Fibroblast of the conjunctiva (primary cell): ENCODE results near the gene CACNB2.
A peak's percentile ranks its signal among the peaks of the same experiment; 100 is the strongest.
"Not testable (repeated sequence)": the region's sequence is repeated elsewhere in the genome, so short reads cannot be mapped to it uniquely, and the experiment has no call there.

ENCODE experiments used
- DNase-seq: peaks from one replicate; pipeline ENCODE4 v3.0.0-alpha.2; 2010; ENCODE audit warnings: low read depth

The CACNB2 gene

DNA sequence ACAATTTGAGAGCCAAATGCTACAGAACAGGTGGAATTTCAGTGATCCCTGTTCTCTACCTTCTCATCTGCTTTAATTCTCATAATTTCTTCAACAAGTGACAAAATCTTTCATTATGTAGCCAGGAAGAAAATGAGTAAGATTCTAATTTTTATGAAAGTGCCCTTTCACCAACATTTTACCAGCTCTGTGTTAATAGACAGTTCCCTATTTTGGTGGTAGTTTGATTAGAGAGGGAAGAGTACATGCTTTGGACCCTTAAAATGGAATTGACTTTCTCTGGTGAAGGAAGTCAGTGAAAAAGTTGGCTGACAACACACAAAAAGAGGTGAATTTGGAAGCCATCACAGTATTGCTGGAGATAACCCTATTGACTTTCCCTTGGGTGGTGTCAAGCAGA lies 61.7 kb downstream of the CACNB2 start:
- no peak for DNase-seq

DNA sequence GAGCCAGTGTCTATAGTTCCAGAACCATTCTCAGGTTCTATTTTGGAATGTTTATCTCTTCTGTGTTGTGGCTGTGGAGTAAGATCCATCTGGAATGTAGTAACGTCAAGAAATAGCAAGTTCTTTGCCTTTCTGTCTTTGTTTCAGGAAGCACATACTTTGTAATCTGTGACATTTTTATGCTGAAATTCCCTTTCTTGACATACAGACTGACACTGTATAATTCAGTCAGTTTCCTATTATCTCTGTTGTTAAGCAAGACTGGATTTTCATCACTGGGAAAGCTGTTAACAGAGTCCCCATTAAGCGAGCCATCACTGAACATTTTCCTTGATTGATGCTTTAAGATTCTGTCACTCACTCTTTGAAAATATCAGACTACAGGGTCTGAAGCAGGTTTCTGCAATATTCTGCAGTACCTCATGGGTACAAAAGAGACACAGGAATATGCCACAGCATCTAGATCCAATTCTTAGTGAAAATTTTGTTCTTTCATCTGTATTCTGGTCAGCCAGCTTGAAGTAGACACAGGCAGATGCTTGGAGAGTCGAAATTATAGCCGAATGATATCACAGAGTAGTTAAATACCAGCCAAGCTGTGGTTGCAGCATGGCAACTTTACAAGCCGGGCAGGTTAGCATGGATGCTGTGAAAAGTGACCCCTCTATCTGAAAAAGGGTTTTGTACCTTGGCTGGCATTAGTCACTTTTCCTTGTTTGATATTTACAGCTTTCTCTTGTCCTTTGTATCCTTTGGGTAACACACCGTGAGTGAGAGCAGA lies 62.6 kb downstream of the CACNB2 start:
- DNase-seq, result no peak

DNA sequence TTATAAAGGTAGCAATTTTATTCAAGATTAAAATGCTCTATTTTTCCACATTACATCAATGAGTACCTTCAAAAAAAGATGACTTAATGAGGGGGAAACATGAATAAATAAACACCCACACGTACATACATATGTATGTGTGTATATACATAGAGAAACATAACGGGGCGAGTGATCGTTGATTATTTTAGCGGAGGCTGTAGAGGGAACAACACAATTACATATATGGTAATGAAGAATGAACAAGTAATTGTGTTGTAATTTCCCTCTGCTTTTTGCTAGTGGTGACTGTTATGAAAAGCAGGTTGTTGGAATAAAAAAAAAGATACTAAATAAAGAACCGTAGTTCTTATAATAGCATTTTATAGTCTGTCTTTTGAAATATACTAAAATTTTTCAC lies 63.2 kb downstream of the CACNB2 start:
- no peak for DNase-seq

DNA sequence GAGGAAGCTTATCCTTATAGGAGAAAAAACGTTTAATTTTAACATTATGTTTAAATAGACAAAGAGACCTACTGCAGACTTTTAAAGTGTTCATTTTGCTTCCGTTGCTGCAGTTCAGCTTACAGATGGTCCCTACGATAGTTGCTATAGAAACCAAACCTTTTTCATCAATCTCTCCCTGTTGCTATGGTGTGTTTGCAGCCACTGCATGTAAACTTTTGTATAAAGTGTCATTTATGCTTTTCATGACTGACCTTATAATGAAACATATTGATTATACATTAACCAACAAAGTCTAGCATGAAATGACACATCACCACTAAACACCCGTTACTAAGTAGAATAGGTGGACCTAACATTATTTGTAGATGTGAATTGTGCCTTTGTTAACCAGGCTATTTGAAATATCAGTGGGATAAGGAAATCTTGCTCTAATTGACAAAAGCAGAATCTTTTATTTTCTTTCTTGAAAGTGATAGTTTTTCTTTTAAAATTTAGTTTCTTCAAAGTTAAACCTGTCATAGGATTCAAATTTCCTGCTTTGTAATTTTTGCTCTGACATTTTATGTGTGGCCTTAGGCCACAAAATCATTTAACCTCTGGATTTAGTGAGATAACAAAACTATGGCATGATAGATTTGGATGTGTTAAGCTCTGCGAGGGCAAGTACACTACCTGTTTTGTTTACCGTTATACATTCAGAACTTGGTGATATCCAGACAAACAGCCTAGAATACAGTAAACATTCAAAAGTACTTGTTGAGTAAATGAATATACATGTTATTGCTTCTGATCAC lies 64.0 kb downstream of the CACNB2 start:
- no peak for DNase-seq

DNA sequence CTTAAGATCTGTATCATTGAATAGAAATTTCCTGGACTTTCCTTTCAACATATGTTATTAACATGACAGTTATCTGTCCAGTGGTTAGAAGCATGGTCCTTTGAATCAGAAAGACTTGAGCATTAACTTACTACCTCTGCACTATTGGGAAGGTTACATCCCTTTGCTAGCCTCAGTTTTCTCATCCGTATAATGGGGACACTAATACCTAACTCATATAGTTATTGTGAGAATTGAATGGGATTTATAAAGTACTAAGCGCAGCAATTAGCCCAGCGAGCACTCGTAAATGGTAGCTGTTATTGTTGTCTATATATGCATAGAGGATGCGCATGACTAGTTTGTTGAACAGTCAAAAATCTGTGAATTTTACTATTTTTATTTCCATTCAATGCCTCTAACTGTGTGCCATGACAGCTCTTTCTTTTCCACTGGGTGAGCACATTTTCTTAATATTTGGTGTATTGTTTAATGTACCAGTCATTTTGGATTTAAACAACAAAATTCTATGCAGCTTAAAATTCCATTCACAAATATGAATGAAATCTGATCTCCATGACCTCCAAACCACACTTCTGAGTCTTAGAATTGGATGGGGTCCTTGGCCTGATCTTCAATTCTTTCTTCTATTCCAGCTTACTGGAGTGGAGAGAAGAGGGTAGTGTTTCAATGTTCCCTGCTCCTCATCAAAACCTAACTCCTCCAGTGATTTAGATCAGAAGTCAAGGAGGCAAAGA lies 65.0 kb downstream of the CACNB2 start:
- no peak for DNase-seq

DNA sequence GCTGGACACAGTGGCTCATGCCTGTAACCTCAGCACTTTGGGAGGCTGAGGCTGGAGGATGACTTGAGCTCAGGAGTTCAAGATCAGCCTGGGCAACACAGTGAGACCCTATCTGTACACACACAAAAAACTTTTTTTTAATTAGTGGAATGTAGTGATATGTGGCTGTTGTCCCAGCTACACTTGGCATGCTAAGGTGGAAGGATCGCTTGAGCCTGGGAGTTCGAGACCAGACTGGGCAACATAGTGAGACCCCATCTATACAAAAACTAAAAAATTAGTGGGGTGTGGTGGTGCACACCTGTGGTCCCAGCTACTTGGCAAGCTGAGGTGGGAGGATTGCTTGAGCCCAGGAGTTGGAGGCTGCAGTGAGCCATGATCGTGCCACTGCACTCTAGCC lies 68.0 kb downstream of the CACNB2 start:
- DNase-seq, result not testable (repeated sequence)

DNA sequence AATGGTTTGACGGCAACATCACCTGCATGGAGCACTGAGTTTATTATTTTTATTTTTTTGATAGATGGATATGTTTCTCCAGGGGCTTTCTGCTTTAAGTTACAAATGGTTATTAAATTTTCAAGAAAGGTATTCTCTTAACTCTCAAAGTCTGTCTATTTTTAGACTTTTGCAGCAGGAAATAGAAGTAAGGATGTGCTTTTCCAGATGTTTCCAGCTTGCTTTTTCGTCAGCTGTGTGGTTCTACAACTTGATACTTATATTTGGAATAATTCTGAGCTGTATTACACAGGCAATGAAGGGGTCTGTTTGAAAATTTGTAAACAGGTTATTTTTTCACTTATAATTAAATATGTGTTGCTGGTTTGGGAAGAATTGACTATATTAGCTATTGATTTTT lies 69.0 kb downstream of the CACNB2 start:
- DNase-seq, result no peak

DNA sequence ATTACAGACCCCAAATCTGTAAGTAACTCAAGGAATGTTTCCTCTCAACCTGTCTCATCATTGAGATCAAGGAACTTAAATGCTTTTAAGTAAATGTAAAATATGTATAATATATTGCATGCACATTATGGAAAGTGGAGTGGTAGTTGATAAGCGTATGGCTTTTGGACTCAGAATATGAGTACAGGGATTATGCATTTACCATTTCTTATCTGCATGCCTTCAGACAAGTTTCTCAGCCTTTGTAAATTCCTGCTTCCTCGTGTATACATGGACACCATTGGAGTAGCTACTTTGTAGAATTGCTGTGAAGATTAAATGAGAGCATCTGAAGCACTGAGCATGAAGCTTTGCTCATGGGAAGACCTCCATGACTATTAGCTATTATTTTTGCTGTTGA lies 70.5 kb downstream of the CACNB2 start:
- DNase-seq, result no peak

DNA sequence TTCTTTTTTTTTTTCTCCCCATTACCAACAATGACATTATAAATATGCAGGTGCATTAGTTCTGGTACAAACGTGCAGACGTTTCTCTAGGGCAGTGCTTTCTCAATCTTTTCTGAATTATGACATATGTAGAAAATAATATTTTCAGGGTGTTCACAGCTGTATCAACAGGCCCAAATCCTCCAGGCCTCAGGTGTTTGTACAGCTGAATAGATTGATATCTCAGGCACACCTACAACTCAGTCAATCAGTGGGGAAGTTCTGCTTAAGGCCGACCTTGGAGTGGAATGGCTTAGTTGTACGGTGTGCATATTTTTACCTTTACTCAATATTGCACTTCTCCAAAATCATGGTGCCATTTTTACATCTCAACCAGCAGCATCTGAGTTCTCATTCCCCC lies 71.6 kb downstream of the CACNB2 start:
- no peak for DNase-seq

DNA sequence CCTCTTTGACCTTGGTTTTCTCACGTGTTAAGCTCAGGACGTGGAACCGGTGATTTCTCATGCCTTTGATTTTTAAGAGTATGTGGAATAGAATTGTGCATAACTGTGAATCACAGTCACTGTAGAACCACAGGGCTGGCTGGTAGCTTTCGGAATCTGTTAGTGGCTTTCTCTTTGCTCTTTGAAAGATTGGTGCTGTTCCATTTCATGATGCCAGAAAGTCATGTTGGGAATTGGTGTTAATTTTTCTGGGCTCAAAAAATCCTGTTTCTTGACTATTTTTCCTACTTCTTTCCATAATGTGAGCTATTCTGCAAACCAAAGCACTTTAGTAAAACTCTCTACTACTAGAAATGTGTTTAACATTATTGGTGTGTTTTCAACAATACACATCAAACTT lies 73.0 kb downstream of the CACNB2 start:
- DNase-seq, result no peak

DNA sequence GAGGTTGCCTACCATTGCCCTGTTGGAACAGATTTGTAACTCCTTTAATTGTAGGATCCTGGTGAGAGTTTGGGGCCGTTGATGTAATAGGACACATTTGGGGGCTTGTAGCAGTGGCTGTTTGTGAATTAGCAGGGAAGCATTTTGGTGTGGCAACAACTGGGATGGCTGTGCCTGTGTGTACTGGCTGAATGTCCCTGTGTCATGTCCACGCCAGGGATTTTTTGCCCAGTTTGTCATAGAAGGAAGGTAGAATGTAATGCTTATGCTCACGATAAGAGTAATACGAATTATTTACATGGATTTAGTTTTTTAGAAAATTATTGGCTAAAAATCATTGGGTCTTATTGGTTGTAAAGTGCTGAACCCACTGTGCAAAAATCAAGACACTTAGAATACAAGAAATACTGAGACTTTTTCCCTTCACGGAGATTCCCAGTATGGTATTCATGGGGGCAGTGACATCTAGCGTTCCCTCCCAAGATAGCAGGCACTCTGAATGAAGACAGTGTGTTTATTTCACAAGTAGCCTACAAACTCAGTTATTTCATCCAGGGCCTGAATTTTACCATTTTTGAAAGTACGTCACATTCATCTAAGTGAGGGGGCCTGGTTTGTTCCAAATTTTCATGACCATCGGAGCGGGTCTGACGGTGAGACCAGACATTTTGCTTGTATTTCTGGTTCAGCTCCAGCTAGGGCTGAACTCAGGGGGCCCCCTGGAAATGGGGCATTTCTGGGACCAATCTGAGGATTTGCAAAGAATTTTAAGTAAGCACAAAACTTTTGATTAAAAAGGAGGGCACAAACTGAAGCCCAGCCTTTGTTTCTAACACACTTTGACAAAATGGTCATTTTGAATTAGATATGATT lies 74.7 kb downstream of the CACNB2 start:
- DNase-seq, result peak; percentile 57

DNA sequence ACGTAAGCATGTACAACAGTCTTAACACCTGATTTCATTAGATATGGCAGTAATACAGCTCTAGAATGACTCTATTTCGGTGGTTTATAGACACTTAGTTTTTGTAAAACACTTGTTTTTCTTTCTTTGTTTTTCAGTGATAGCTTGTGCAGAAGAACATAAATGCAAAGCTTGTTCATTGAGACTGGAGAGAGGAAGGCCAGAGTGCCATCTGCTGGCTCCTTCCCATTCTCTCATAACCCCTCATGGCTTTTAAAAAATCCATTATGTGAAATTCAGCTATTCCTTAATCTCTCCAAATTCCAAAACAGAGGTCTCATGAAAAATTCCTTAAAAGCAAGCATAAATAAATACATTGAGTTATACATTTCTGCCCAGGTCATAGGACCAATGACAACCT lies 76.3 kb downstream of the CACNB2 start:
- peak; percentile 37 for DNase-seq

DNA sequence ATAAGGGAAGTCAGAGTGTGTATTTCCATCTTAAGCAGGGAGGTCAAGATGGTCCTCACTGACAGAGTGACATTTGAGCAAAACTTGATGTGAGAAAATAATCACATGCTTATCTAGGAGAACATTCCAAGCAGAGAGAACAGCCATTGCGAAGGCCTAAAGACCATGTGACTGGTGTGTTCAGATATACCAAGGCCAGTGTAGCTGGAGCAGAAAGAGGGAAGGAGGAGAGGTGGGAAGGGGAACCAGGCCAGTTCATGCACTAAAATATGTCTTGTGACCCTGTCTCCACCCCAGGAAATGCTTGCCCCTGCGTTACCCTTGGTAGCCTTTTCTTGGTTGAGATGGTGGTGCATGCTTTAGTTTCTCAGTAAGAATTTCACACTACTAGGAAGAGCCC lies 77.4 kb downstream of the CACNB2 start:
- no peak for DNase-seq

DNA sequence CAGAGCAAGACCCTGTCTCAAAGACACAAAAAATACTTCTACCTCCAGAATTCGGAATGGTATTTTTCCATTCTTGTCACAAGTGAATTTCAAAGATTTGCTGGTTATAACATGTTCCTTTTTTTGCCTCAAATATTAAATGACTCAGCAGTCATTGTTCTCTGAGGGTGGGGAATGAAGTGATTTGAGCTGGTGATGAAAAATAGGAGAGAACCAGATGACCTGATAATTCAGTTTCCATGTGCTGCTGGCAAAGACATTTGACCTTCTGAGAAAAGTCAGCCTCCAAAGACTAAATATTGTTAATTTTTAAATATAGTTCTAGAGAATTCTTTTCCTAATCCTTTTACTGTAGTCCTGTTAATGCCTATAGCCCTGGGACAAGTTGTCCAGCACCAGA lies 78.9 kb downstream of the CACNB2 start:
- no peak for DNase-seq

DNA sequence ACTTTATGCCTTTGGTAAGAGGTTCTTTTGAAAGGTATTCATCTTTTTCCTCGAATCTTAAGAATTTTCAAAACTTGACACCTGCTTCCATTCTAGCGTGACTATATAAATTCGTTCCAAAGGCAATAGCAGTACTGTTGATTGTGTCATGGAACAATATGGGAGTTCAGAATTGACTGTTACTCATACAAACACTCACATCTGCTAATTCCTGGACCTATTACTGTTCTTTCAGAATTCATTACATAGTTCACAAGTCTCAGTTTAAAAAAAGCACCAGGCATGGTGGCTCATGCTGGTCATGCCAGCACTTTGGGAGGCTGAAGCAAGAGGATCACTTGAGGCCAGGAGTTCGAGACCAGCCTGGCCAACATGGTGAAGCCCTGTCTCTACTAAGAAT lies 80.9 kb downstream of the CACNB2 start:
- no peak for DNase-seq

DNA sequence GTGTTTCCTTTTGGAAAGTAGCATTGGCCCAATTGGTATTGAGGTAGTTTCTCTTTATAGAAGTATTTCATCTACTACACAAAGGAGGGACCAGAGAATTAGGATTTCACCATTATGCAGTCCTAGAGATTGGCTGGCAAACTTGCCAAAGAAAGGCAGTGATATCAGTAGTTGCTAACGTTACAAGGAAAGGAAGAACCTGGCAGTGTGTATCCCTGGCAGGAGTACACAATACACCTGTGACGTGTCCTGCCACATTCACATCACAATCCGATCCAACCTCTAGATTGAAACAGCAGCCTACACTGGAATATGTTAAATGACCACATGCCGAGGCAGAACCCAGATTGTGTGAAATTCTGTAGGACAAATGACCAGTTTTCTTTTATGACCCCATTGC lies 81.7 kb downstream of the CACNB2 start:
- DNase-seq, result no peak

DNA sequence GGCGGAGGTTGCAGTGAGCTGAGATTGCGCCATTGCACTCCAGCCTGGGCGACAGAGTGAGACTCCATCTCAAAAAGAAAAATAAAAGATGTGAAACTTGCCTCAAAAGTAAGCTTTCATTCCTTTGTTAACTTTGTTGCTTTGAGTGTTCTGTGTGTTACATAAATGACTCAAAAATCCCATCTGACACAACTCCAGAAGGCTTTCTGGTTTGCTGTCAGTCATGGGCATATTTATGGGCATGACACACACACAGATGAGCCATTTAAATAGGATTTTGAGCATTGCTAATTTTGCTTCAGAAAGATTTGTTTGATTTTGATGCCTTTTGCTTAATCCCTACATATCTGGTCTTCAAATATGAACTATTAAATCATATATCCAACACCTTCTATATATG lies 82.6 kb downstream of the CACNB2 start:
- no peak for DNase-seq

DNA sequence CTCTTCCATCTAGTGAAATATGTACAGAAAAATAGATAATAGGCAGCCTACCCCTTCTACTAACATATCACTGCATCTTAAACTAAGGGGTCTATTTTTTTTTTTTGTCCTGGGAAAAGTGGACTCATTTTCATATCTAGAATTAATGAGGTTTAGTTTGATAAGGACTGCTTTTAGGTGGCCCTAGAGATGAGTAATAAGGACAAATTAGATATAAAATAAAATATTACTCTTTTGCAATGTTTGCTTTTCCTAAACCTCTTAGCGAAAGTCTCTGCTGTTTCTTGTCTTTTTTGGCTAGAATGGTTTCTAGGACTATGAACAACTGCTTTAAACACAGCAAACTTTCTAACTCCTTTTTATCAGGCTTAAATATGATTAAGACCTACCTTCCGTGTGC lies 83.7 kb downstream of the CACNB2 start:
- no peak for DNase-seq

DNA sequence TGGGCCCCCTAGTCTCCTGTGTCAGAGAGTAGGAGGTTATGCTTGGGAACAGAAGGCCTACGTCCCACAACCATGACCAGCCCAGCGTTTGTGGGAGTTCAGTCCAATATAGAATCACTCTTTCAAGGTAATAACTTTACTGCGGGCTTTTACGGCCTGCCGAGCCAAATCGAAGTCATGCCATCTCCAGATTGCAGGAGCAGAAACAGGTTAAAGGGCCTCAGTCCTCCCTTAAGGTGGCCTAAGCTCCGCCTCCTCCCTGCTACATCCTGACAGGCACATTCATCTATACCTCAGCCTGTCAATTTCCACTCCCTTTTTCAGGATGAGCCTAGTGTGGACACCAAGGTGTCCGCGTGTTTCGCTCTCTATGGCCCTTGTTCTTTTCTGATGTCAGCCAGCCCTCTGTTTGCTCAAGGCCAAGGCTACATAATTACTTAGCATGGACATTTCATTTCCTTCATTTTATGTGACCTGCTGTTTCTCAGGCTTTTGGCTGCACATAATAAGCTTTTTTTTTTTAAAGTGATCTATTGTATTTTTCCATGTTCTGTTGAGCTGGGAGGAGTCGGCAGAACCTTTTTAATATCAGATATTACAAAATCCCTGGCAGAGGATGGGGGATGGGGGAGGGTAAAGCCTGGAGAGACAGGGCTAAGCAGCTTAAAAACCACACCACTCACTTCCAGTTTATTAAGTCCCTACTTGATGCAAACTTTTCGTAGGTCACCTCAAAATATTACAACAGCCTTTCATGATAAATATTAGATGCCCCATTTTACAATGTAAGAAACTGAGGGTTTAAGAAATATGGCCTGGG lies 84.6 kb downstream of the CACNB2 start:
- DNase-seq, result no peak

DNA sequence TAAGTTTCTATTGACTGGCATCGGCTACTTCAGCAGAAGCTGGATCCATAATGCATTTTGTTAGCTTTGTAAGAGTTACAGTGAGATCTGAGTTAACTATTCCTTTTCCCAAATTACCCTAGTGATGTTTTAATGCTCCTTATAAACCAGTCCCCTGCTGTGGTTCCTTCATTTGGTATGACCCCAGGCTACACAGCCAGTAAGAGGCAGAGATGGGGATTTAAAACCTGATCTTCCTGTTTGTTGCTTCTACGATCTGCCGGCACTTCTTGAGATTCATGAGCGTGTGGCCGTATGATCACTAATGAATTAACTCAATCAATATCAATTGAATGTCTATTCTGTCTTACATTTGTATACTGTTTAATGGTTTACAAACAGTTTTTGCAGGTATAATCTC lies 86.1 kb downstream of the CACNB2 start:
- no peak for DNase-seq

DNA sequence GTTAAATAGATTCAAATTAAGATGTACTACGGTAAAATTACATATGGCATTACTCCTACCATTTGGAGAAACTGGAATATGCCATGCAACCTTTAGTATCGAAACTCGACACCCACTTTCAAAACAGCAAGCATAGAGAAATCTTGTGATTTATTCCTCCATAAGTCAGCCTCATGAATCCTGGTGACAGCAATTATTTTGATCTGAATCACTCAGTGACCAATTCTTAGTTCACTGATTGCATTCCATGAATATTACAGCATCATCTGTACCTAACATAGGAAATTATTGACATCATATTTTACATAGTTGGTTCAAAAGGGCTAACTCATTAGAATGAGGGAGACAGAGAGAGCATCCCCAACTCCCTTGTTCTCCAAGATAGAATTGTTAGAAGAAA lies 89.6 kb downstream of the CACNB2 start:
- no peak for DNase-seq
